ENCODE data around the gene SEMA3B.
A peak's percentile ranks its signal among the peaks of the same experiment; 100 is the strongest.
"Not testable (repeated sequence)": the region's sequence is repeated elsewhere in the genome, so short reads cannot be mapped to it uniquely, and the experiment has no call there.

SEMA3B gene

DNA sequence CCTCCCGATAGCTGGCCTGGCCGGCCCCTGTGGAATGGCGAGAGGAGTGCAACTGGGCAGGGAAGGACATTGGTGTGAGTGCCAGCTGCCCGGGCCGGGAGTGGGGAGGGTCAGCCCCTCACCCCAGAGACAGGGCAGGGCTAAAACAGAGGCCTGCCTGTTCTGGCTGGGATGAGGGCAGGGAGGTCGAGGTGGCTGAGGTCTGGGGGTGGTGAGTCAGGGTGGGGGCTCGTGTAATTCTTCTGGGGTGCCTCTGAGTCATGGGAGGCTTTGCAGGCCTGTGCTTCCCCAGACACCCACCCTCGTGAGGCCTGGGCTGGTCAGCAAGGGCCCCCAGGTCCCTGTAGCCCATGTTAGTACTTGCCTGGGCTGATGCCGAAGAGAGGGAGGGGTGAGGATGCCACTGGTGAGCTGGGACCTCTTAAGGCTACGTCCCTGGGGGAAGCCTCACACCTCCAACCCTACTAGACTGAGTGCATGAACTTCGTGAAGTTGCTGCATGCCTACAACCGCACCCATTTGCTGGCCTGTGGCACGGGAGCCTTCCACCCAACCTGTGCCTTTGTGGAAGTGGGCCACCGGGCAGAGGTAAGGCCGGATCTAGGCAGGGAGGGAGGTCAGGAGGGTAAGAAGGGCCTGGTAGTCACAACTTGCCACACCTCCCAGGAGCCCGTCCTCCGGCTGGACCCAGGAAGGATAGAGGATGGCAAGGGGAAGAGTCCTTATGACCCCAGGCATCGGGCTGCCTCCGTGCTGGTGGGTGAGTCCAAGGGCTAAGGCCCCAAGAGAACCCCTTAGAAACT, 1.7 kb downstream of the SEMA3B start:
- no peak overlapping the region for H3K4me3 ChIP-seq (ENCODE audit: insufficient read depth, low read depth, low read length, poor library complexity, severe bottlenecking)
- peaks cover 29% of the 10 kb centered on the region for H3K27me3 ChIP-seq (replicated peaks; ENCODE audit: control insufficient read depth, insufficient read depth, low read length, poor library complexity, severe bottlenecking)
- peaks cover 21% of the 10 kb centered on the region for H3K4me1 ChIP-seq (ENCODE audit: control insufficient read depth, insufficient read depth, low read length, poor library complexity, severe bottlenecking)
- H3K36me3 ChIP-seq (ENCODE audit: control insufficient read depth, insufficient read depth, low read length) = no peaks in the 10 kb centered on the region
- no peaks in the 10 kb centered on the region for H3K9me3 ChIP-seq (ENCODE audit: control insufficient read depth, low read length)
- no peak for DNase-seq
- H3K27ac ChIP-seq (ENCODE audit: insufficient read depth, low read length, poor library complexity, severe bottlenecking) = no peak overlapping the region

DNA sequence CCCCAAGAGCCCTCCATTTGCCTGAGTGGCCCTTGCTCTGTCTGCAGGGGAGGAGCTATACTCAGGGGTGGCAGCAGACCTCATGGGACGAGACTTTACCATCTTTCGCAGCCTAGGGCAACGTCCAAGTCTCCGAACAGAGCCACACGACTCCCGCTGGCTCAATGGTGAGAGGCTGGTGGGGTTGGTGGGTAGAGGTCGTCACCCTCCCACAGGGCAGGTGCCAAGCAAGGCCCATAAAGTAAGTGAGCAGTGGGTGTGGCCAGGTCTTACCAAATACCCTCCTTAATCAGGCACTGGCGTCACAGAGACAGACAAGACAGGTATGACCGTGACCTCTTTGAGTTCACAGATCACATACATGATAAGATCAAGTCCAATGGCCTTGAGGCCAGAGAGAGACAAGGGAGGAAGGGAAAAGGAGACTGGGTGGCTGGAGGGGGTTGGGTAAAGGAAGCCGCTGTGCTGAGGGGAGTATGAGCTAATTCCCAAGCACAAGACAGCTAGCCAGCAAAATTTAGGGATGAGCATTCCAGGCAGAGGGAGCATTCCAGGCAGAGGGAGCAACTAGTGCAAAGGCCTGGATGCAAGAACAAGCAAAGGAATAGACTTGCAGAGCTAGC, 2.5 kb downstream of the SEMA3B start:
- H3K27ac ChIP-seq (ENCODE audit: insufficient read depth, low read length, poor library complexity, severe bottlenecking) = no peak overlapping the region
- H3K9me3 ChIP-seq (ENCODE audit: control insufficient read depth, low read length) = no peaks in the 10 kb centered on the region
- H3K36me3 ChIP-seq (ENCODE audit: control insufficient read depth, insufficient read depth, low read length) = no peaks in the 10 kb centered on the region
- H3K27me3 ChIP-seq (replicated peaks; ENCODE audit: control insufficient read depth, insufficient read depth, low read length, poor library complexity, severe bottlenecking) = peaks cover 37% of the 10 kb centered on the region
- DNase-seq = no peak
- no peak overlapping the region for H3K4me3 ChIP-seq (ENCODE audit: insufficient read depth, low read depth, low read length, poor library complexity, severe bottlenecking)
- H3K4me1 ChIP-seq (ENCODE audit: control insufficient read depth, insufficient read depth, low read length, poor library complexity, severe bottlenecking) = peaks cover 29% of the 10 kb centered on the region

DNA sequence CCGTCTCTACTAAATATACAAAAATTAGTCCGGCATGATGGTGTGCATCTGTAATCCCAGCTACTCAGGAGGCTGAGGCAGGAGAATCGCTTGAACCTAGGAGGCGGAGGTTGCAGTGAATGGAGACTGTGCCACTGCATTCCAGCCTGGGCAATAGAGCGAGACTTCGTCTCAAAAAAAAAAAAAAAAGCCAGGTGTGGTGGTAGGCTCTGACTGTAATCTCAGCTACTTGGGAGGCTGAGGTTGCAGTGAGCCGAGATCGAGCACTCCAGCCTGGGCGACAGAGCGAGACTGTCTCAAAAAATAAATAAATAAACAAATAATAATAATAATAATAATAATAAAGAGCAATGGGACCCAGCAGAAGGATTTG, 3.6 kb downstream of the SEMA3B start:
- H3K36me3 ChIP-seq (ENCODE audit: control insufficient read depth, insufficient read depth, low read length); H3K27ac ChIP-seq (ENCODE audit: insufficient read depth, low read length, poor library complexity, severe bottlenecking); H3K9me3 ChIP-seq (ENCODE audit: control insufficient read depth, low read length); H3K4me3 ChIP-seq (ENCODE audit: insufficient read depth, low read depth, low read length, poor library complexity, severe bottlenecking); DNase-seq: not testable (repeated sequence)
- Histone ChIP-seq H3K27me3 (replicated peaks; ENCODE audit: control insufficient read depth, insufficient read depth, low read length, poor library complexity, severe bottlenecking) (peaks cover 36% of the 10 kb centered on the region), H3K4me1 (ENCODE audit: control insufficient read depth, insufficient read depth, low read length, poor library complexity, severe bottlenecking) (peaks cover 31% of the 10 kb centered on the region)

DNA sequence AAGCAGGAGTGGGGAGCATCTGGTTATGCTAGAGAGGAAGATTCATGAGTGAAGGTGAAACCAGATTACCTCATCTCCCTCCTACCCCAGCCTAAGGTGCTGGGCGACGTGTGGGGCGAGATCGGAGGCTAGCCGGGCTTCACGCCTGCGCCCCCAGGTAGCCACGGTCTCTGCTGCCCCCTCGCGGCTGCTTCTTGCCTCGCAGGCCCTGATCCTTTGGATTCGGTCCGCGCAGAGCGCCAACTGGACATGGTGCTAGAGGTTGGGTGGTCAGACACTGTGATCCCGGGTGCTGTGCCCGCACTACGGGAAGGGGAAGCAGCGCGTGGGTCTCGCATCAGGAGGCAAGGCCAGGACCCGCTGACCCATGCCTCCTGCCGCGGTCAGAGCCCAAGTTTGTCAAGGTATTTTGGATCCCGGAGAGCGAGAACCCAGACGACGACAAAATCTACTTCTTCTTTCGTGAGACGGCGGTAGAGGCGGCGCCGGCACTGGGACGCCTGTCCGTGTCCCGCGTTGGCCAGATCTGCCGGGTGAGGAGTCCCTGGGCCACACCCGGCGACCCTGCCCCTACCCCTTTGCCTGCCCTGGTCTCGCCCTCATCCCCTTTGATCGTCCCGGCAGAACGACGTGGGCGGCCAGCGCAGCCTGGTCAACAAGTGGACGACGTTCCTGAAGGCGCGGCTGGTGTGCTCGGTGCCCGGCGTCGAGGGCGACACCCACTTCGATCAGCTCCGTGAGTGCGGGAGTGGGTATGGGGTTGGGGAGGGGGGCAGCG, 4.2 kb downstream of the SEMA3B start:
- Histone ChIP-seq H3K4me1 (ENCODE audit: control insufficient read depth, insufficient read depth, low read length, poor library complexity, severe bottlenecking) (peaks cover 31% of the 10 kb centered on the region), H3K27ac (ENCODE audit: insufficient read depth, low read length, poor library complexity, severe bottlenecking) (no peak overlapping the region)
- peak; percentile 63 to 80 (median 73) for DNase-seq

DNA sequence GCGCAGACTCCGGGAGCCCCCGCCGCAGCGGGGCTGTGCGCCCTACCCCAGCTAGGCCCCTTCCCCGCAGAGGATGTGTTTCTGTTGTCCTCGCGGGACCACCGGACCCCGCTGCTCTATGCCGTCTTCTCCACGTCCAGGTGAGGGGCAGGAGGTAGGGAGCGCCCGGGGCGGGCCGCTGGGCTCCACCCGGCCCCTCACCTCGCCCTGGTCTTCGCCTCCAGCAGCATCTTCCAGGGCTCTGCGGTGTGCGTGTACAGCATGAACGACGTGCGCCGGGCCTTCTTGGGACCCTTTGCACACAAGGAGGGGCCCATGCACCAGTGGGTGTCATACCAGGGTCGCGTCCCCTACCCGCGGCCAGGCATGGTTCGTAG, 4.7 kb downstream of the SEMA3B start:
- Histone ChIP-seq H3K27me3 (replicated peaks; ENCODE audit: control insufficient read depth, insufficient read depth, low read length, poor library complexity, severe bottlenecking) (peaks cover 36% of the 10 kb centered on the region), H3K27ac (ENCODE audit: insufficient read depth, low read length, poor library complexity, severe bottlenecking) (no peak overlapping the region), H3K4me3 (ENCODE audit: insufficient read depth, low read depth, low read length, poor library complexity, severe bottlenecking) (no peak overlapping the region), H3K36me3 (ENCODE audit: control insufficient read depth, insufficient read depth, low read length) (no peaks in the 10 kb centered on the region), H3K4me1 (ENCODE audit: control insufficient read depth, insufficient read depth, low read length, poor library complexity, severe bottlenecking) (peaks cover 31% of the 10 kb centered on the region), H3K9me3 (ENCODE audit: control insufficient read depth, low read length) (no peaks in the 10 kb centered on the region)
- DNase-seq = no peak

More for the DNA sequence above, 4.2 kb downstream of the SEMA3B start:
- Histone ChIP-seq H3K9me3 (ENCODE audit: control insufficient read depth, low read length) (no peaks in the 10 kb centered on the region), H3K36me3 (ENCODE audit: control insufficient read depth, insufficient read depth, low read length) (no peaks in the 10 kb centered on the region), H3K4me3 (ENCODE audit: insufficient read depth, low read depth, low read length, poor library complexity, severe bottlenecking) (peak overlapping the region; percentile 23), H3K27me3 (replicated peaks; ENCODE audit: control insufficient read depth, insufficient read depth, low read length, poor library complexity, severe bottlenecking) (peaks cover 36% of the 10 kb centered on the region)

DNA sequence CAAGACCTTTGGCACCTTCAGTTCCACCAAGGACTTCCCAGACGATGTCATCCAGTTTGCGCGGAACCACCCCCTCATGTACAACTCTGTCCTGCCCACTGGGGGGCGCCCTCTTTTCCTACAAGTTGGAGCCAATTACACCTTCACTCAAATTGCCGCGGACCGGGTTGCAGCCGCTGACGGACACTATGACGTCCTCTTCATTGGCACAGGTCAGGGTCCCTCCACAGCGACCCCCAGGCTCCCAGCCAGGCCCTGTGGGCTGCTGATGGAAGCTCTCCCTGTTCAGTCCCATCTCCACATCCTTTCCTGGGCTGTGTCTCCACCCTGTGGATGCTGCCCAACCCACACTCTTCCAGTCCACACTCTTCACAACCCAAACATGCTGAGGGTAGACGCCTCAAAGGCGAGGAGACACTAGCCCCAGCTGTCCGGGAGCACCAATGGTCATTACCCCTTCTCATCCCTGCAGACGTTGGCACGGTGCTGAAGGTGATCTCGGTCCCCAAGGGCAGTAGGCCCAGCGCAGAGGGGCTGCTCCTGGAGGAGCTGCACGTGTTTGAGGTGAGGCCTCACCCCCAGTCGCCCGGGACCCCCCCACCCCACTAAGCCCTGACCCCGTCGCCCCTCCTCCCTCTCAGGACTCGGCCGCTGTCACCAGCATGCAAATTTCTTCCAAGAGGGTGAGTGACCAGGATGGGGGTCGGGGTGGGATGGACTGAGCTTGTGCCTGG, 5.6 kb downstream of the SEMA3B start:
- Histone ChIP-seq H3K9me3 (ENCODE audit: control insufficient read depth, low read length) (no peaks in the 10 kb centered on the region), H3K36me3 (ENCODE audit: control insufficient read depth, insufficient read depth, low read length) (no peaks in the 10 kb centered on the region), H3K27me3 (replicated peaks; ENCODE audit: control insufficient read depth, insufficient read depth, low read length, poor library complexity, severe bottlenecking) (peaks cover 36% of the 10 kb centered on the region), H3K4me1 (ENCODE audit: control insufficient read depth, insufficient read depth, low read length, poor library complexity, severe bottlenecking) (peaks cover 31% of the 10 kb centered on the region), H3K27ac (ENCODE audit: insufficient read depth, low read length, poor library complexity, severe bottlenecking) (no peak overlapping the region), H3K4me3 (ENCODE audit: insufficient read depth, low read depth, low read length, poor library complexity, severe bottlenecking) (no peak overlapping the region)
- peak; percentile 42 to 50 (median 44) for DNase-seq

DNA sequence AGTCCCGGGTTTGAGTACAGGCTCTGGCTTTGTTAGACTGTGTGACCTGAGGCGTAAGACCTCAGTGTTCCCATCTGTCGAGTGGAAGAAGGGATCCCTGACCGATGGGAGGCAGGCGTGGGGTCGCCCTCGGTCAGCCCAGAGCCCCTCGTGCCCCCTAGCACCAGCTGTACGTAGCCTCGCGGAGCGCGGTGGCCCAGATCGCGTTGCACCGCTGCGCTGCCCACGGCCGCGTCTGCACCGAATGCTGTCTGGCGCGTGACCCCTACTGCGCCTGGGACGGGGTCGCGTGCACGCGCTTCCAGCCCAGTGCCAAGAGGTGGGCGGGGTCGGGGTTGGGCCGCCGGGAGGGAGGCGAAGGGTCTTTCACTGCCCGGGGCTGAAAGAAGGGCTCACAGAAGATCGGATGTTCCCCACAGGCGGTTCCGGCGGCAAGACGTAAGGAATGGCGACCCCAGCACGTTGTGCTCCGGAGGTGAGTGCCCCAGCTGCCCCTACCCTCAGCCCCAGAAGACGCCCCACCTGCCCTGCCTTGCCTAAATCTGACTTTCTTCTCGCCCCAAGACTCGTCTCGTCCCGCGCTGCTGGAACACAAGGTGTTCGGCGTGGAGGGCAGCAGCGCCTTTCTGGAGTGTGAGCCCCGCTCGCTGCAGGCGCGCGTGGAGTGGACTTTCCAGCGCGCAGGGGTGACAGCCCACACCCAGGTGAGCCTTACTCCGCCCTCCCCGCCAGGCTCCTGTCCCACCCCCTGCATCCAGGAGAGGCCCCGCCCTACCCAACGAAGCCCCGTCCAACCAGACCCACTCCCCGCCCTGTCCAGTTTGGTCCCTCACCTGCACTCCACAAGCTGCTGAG, 6.4 kb downstream of the SEMA3B start:
- H3K4me1 ChIP-seq (ENCODE audit: control insufficient read depth, insufficient read depth, low read length, poor library complexity, severe bottlenecking) = peaks cover 31% of the 10 kb centered on the region
- DNase-seq = no peak
- H3K36me3 ChIP-seq (ENCODE audit: control insufficient read depth, insufficient read depth, low read length) = no peaks in the 10 kb centered on the region
- no peaks in the 10 kb centered on the region for H3K9me3 ChIP-seq (ENCODE audit: control insufficient read depth, low read length)
- H3K4me3 ChIP-seq (ENCODE audit: insufficient read depth, low read depth, low read length, poor library complexity, severe bottlenecking) = no peak overlapping the region
- no peak overlapping the region for H3K27ac ChIP-seq (ENCODE audit: insufficient read depth, low read length, poor library complexity, severe bottlenecking)
- peaks cover 36% of the 10 kb centered on the region for H3K27me3 ChIP-seq (replicated peaks; ENCODE audit: control insufficient read depth, insufficient read depth, low read length, poor library complexity, severe bottlenecking)

DNA sequence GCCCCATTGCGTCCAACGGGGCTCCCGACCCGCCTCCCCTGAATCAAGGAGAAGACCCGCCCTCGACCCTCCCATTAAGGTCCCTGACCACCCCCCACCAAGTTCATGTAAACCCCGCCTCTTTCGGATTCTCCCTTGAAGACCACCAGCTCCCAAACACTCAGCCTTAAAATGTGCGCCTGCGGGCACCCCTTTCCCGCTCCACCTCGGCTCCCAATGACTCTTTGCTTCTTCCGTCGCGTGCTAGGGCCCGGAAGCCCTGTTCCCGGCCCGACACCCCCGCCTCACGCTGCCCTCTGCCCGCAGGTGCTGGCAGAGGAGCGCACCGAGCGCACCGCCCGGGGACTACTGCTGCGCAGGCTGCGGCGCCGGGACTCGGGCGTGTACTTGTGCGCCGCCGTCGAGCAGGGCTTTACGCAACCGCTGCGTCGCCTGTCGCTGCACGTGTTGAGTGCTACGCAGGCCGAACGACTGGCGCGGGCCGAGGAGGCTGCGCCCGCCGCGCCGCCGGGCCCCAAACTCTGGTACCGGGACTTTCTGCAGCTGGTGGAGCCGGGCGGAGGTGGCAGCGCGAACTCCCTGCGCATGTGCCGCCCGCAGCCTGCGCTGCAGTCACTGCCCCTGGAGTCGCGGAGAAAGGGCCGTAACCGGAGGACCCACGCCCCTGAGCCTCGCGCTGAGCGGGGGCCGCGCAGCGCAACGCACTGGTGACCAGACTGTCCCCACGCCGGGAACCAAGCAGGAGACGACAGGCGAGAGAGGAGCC, 7.2 kb downstream of the SEMA3B start:
- peaks cover 31% of the 10 kb centered on the region for H3K4me1 ChIP-seq (ENCODE audit: control insufficient read depth, insufficient read depth, low read length, poor library complexity, severe bottlenecking)
- H3K36me3 ChIP-seq (ENCODE audit: control insufficient read depth, insufficient read depth, low read length) = no peaks in the 10 kb centered on the region
- no peaks in the 10 kb centered on the region for H3K9me3 ChIP-seq (ENCODE audit: control insufficient read depth, low read length)
- H3K27me3 ChIP-seq (replicated peaks; ENCODE audit: control insufficient read depth, insufficient read depth, low read length, poor library complexity, severe bottlenecking) = peaks cover 36% of the 10 kb centered on the region
- DNase-seq = no peak
- no peak overlapping the region for H3K4me3 ChIP-seq (ENCODE audit: insufficient read depth, low read depth, low read length, poor library complexity, severe bottlenecking)
- H3K27ac ChIP-seq (ENCODE audit: insufficient read depth, low read length, poor library complexity, severe bottlenecking) = no peak overlapping the region

DNA sequence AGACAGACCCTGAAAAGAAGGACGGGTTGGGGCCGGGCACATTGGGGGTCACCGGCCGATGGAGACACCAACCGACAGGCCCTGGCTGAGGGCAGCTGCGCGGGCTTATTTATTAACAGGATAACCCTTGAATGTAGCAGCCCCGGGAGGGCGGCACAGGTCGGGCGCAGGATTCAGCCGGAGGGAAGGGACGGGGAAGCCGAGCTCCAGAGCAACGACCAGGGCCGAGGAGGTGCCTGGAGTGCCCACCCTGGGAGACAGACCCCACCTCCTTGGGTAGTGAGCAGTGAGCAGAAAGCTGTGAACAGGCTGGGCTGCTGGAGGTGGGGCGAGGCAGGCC, 7.8 kb downstream of the SEMA3B start:
- Histone ChIP-seq H3K27ac (ENCODE audit: insufficient read depth, low read length, poor library complexity, severe bottlenecking) (no peak overlapping the region), H3K27me3 (replicated peaks; ENCODE audit: control insufficient read depth, insufficient read depth, low read length, poor library complexity, severe bottlenecking) (peaks cover 36% of the 10 kb centered on the region), H3K4me3 (ENCODE audit: insufficient read depth, low read depth, low read length, poor library complexity, severe bottlenecking) (no peak overlapping the region), H3K4me1 (ENCODE audit: control insufficient read depth, insufficient read depth, low read length, poor library complexity, severe bottlenecking) (peaks cover 31% of the 10 kb centered on the region), H3K9me3 (ENCODE audit: control insufficient read depth, low read length) (no peaks in the 10 kb centered on the region), H3K36me3 (ENCODE audit: control insufficient read depth, insufficient read depth, low read length) (no peaks in the 10 kb centered on the region)
- DNase-seq = no peak
